ENCODE measurements around the gene CXCL13. TPM values are rescaled to one million over a fixed set of nuclear protein-coding genes. Genes with fewer than 3 reads are reported as not detected.
"Not testable (repeated sequence)": the region's sequence is repeated elsewhere in the genome, so short reads cannot be mapped to it uniquely, and the experiment has no call there.

The CXCL13 gene
- total and polyA plus RNA-seq, 8 donors: 1.1 to 80.6 (median 3.4) TPM; not detected in 3

GRCh38 chr4:77635876-77636275, 30.3 kb downstream of the CXCL13 start:
- WGBS, 5 donors: 27 to 55% (median 30%) methylated on average over 3 to 4 of the region's 4 CpGs
- H3K36me3 ChIP-seq: no peaks in the 10 kb centered on the region

GRCh38 chr4:77636902-77637301, 31.3 kb downstream of the CXCL13 start:
- Histone ChIP-seq H3K4me3 (no peak overlapping the region), H3K27ac (no peak overlapping the region), H3K4me1 (no peaks in the 10 kb centered on the region), H3K36me3 (no peaks in the 10 kb centered on the region), H3K9me3 (no peaks in the 10 kb centered on the region), H3K27me3 (no peaks in the 10 kb centered on the region)
- TF ChIP-seq POLR2AphosphoS5 (IDR thresholded peaks at IDR 0.05): peak in 1 of 3 donors; percentile 32
- no peak for TF ChIP-seq EP300 (IDR thresholded peaks at IDR 0.05)
- intact Hi-C loops (cut with DNase I; ENCODE audit: low total_unique reads): no loop called here
- DNase-seq: peak; percentile 44 to 45
- 81 to 89% (median 85%) methylated on average over 3 of the region's 3 CpGs for WGBS, 5 donors

More at GRCh38 chr4:77635876-77636275, 30.3 kb downstream of the CXCL13 start:
- no peak overlapping the region for H3K27ac ChIP-seq
- TF ChIP-seq POLR2AphosphoS5 (IDR thresholded peaks at IDR 0.05): no peak
- no peak for TF ChIP-seq EP300 (IDR thresholded peaks at IDR 0.05)
- no peak for TF ChIP-seq POLR2A (IDR thresholded peaks at IDR 0.05)
- no peak for TF ChIP-seq CTCF (IDR thresholded peaks at IDR 0.05)
- H3K4me1 ChIP-seq: no peaks in the 10 kb centered on the region
- no peak for DNase-seq
- no peaks in the 10 kb centered on the region for H3K9me3 ChIP-seq
- no peaks in the 10 kb centered on the region for H3K27me3 ChIP-seq
- intact Hi-C loops (cut with DNase I; ENCODE audit: low total_unique reads): no loop called here
- no peak overlapping the region for H3K4me3 ChIP-seq

GRCh38 chr4:77644069-77644468, 38.4 kb downstream of the CXCL13 start:
- DNase-seq; H3K27me3 ChIP-seq; H3K4me1 ChIP-seq; H3K36me3 ChIP-seq; H3K4me3 ChIP-seq; intact Hi-C loops (cut with DNase I; ENCODE audit: low total_unique reads); H3K27ac ChIP-seq: not testable (repeated sequence)
- 84 to 100% (median 93%) methylated on average over 1 of the region's 1 CpG for WGBS, 5 donors
- peaks cover 0 to 29% (median 15%) of the 10 kb centered on the region in 4 donors for H3K9me3 ChIP-seq

- peaks cover 0 to 18% (median 6%) of the 10 kb centered on the region in 4 donors for H3K9me3 ChIP-seq
- H3K4me3 ChIP-seq: no peak overlapping the region
- 58 to 89% (median 69%) methylated on average over 1 of the region's 1 CpG for WGBS, 5 donors
- no peak for DNase-seq
- no peak overlapping the region for H3K27ac ChIP-seq
- H3K4me1 ChIP-seq: no peaks in the 10 kb centered on the region
- intact Hi-C loops (cut with DNase I; ENCODE audit: low total_unique reads): no loop called here
- no peaks in the 10 kb centered on the region for H3K27me3 ChIP-seq
- H3K36me3 ChIP-seq: no peaks in the 10 kb centered on the region
- no peak for TF ChIP-seq POLR2AphosphoS5 (IDR thresholded peaks at IDR 0.05)
- TF ChIP-seq CTCF (IDR thresholded peaks at IDR 0.05): no peak
- TF ChIP-seq POLR2A (IDR thresholded peaks at IDR 0.05): no peak
- TF ChIP-seq EP300 (IDR thresholded peaks at IDR 0.05): no peak
Observed at GRCh38 chr4:77650787-77651186, 45.2 kb downstream of the CXCL13 start.

GRCh38 chr4:77651820-77652219, 46.2 kb downstream of the CXCL13 start:
- no peaks in the 10 kb centered on the region for H3K27me3 ChIP-seq
- no peaks in the 10 kb centered on the region for H3K36me3 ChIP-seq
- peaks cover 0 to 9% (median under 1%) of the 10 kb centered on the region in 4 donors for H3K9me3 ChIP-seq
- no peaks in the 10 kb centered on the region for H3K4me1 ChIP-seq
- no peak for TF ChIP-seq POLR2AphosphoS5 (IDR thresholded peaks at IDR 0.05)
- no peak for TF ChIP-seq EP300 (IDR thresholded peaks at IDR 0.05)
- no peak for TF ChIP-seq POLR2A (IDR thresholded peaks at IDR 0.05)
- TF ChIP-seq CTCF (IDR thresholded peaks at IDR 0.05): no peak
- no peak overlapping the region for H3K27ac ChIP-seq
- DNase-seq: no peak
- intact Hi-C loops (cut with DNase I; ENCODE audit: low total_unique reads): no loop called here
- no peak overlapping the region for H3K4me3 ChIP-seq
